ENCODE results near the gene UBE2F.
"Not testable (repeated sequence)": the region's sequence is repeated elsewhere in the genome, so short reads cannot be mapped to it uniquely, and the experiment has no call there.

Gene UBE2F

GRCh38 chr2:237981621-237982020, 14.8 kb downstream of the UBE2F start:
- DNase-seq: not testable (repeated sequence)

- no peak for DNase-seq
Observed at GRCh38 chr2:237982039-237982725, 15.4 kb downstream of the UBE2F start.

- no peak for DNase-seq
Observed at GRCh38 chr2:237983922-237984321, 17.1 kb downstream of the UBE2F start.

- no peak for DNase-seq
Observed at GRCh38 chr2:237987268-237987667, 20.5 kb downstream of the UBE2F start.

- DNase-seq: no peak
Observed at GRCh38 chr2:237993701-237994100, 26.9 kb downstream of the UBE2F start.

GRCh38 chr2:237995036-237995435, 28.2 kb downstream of the UBE2F start:
- no peak for DNase-seq

- DNase-seq: no peak
Observed at GRCh38 chr2:237996021-237996593, 29.3 kb downstream of the UBE2F start.

- DNase-seq: no peak
Observed at GRCh38 chr2:237997521-237997920, 30.7 kb downstream of the UBE2F start.

GRCh38 chr2:237998530-237998929, 31.7 kb downstream of the UBE2F start:
- peak in 1 of 2 donors; percentile 51 for DNase-seq

- DNase-seq: peak in 1 of 2 donors; percentile 7
Observed at GRCh38 chr2:238003234-238004031, 36.6 kb downstream of the UBE2F start.

- no peak for DNase-seq
Observed at GRCh38 chr2:238004077-238004830, 37.4 kb downstream of the UBE2F start.

- no peak for DNase-seq
Observed at GRCh38 chr2:238005528-238005927, 38.7 kb downstream of the UBE2F start.

GRCh38 chr2:238006510-238006909, 39.7 kb downstream of the UBE2F start:
- DNase-seq: no peak

- no peak for DNase-seq
Observed at GRCh38 chr2:238007924-238008323, 41.1 kb downstream of the UBE2F start.

GRCh38 chr2:238009563-238009962, 42.7 kb downstream of the UBE2F start:
- DNase-seq: no peak

- DNase-seq: no peak
Observed at GRCh38 chr2:238010572-238010971, 43.8 kb downstream of the UBE2F start.

GRCh38 chr2:238013806-238014205, 47.0 kb downstream of the UBE2F start:
- no peak for DNase-seq

- DNase-seq: no peak
Observed at GRCh38 chr2:238015705-238016104, 48.9 kb downstream of the UBE2F start.

GRCh38 chr2:238016526-238016925, 49.7 kb downstream of the UBE2F start:
- DNase-seq: no peak

GRCh38 chr2:238019962-238020361, 53.1 kb downstream of the UBE2F start:
- no peak for DNase-seq

GRCh38 chr2:238020816-238021215, 54.0 kb downstream of the UBE2F start:
- no peak for DNase-seq

GRCh38 chr2:238021327-238021726, 54.5 kb downstream of the UBE2F start:
- no peak for DNase-seq

- DNase-seq: no peak
Observed at GRCh38 chr2:238022594-238023157, 55.9 kb downstream of the UBE2F start.
